G401.6 (cell line): ENCODE measurements around the gene RAB5A.
A peak's percentile ranks its signal among the peaks of the same experiment; 100 is the strongest.
"Not testable (repeated sequence)": the region's sequence is repeated elsewhere in the genome, so short reads cannot be mapped to it uniquely, and the experiment has no call there.

Experiments
- FAIRE-seq: peaks from 2 replicates; lab custom pipeline; 2012; peaks lifted over from hg19 to GRCh38; lab: Jason Lieb, UNC

Gene RAB5A, protein sequence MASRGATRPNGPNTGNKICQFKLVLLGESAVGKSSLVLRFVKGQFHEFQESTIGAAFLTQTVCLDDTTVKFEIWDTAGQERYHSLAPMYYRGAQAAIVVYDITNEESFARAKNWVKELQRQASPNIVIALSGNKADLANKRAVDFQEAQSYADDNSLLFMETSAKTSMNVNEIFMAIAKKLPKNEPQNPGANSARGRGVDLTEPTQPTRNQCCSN

DNA sequence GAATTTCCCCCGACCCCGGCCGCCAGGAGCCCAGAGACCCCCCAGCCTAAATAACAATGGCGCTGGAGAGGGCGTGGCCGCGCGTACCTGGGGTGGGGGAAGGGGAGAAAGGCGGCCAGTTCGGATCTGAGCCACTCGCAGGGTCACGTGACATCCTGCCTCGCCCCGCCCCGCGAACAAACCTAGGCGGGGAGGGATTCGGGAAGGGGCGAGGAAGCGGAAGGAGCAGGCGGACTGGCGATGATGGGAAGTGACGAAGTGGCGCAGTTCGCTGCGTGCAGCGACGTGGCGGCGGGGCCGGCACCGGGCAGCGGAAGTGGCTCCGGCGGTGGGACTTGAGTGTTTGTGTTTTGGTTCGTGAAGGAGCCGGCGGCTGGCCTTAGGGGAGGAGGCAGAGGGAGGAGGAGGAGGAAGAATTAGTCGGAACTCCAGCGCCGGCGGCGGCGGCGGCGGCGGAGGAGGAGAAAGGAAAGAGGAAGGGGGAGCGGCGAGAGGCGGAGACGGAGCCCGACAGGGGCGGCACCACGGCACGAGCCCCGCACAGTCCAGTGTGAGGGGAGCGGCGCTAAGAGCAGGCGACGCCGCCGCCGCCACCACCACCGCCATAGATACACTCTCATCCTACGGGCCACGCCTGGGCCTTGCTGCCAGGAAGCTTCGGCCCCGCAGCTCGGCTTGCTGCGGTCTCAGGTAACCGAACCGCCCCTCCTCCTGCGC lies at the start of gene RAB5A:
TSS of gene RAB5A (plus strand) at position 266 of the 717 bp plus-strand sequence. CDS start 3,802 bp downstream, outside the sequence.
- FAIRE-seq, result peak; percentile 98

DNA sequence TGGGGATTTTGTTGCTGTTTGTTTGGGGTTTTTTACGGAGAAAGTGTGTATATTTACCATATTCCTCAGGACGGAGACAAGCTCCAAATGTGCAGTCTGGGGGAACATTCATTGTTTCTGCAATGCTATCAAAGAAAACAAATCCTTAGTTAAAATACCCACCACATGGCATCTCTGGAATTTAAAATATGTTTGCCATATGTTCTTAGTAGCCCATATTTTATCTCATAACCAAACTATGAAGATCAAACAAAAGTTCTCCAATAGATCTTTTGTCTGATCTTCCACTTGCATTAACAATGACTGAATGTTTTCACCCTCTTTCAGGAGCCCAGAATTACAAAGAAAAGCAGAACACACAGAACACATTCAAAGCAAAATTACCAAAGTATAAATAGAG lies 48.2 kb upstream of the RAB5A start:
- FAIRE-seq, result no peak

DNA sequence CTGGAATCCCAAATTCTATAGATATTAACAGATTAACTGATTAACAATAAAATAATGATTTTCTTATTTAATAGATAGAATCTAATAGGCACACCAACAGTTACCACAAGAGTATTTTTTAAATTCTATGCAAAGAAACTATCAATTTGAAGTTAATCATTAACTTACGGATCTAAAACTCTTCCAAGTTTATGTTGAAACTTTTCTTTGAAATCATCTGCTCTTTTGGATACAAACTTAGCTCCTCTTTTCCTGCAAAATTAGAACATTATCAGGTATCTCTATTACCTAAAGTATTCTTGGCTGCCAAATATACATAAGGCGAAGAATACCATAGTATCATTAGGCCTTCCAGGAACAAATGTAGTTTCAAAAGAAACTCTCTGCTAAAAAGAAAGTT lies 47.6 kb upstream of the RAB5A start:
- FAIRE-seq, result no peak

DNA sequence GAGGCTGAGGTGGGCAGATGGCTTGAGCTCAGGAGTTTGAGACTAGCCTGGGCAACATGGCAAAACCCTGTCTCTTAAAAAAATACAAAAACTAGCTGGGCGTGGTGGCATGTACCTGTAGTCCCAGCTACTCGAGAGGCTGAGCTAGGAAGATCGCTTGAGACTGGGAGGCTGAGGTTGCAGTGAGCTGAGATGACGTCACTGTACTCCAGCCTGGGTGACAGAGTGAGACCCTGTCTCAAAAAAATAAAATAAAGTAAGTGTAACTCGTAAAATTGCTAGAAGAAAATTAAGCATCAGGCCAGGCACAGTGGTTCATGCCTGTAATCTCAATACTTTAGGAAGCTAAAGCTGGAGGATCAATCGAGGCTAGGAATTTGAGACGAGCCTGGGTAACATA lies 47.1 kb upstream of the RAB5A start:
- not testable (repeated sequence) for FAIRE-seq

DNA sequence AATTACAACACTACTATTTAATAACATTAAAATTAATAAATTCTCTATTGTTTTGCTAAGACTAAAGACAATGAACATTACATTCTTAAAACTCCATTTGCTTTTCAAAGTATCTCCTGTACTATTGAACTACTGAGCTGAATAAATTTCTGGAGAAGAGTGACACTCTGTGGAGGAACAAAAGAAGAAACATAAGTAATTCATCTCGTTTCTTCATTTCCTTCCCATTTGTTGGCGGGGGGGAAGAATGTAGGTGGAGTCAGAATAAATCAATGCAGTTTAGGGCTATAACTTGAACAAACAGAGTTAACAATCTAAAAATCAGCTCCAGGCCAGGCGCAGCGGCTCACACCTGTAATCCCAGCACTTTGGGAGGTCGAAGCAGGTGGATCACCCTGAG lies 45.6 kb upstream of the RAB5A start:
- no peak for FAIRE-seq

DNA sequence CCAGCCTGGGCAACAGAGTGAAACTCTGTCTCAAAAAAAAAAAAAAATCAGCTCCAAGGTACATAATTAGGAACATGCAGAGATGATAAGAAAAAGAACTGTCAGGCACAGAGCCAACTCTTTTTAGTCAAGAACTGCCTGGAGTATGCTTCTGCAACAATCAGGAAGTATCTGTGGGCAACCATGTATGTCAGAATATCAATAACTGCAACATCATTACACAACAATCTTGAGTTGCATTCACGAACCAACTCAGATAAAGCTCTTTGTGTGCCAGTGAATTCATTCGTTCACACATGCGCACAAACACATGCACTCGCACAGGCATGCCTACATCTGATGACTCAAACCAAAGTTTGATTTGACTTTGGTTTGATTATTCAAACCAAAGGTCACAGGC lies 45.0 kb upstream of the RAB5A start:
- no peak for FAIRE-seq

DNA sequence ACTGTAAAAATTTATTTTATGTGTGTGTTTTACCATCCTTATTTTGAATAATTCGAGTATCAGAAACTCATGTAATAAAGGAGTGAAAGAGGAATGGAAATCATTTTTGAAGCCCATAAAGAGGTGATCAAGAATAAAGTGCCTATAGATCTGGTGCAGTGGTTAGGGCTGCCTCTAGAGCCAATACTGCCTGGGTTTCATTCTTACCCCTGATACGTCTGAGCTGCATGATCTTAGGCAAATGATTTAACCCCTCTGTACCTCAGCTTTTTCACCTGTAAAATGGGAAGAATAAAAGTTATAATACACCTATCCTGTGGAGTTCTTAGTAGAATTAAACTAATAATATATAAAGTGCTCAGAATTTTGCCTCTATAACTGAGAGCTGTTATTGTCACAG lies 43.2 kb upstream of the RAB5A start:
- FAIRE-seq, result no peak

DNA sequence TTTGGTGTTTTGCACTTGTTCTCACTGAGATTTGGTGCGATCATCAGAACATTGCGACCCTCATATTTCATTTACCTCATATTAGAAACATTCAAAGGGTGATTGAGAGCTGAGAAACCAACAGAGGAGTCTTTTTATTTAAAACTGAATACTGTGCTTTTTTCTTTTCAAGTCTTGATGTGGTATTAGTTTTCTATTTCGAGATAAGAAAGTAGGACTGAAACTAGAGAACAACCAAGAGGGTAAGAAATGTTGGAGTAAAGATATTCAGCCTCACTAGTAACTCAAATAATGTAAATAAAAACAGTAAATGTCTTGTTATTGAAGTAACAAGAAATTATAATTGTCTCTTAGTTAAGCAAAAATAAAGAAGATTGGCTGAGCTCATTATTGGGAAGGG lies 39.4 kb upstream of the RAB5A start:
- no peak for FAIRE-seq

DNA sequence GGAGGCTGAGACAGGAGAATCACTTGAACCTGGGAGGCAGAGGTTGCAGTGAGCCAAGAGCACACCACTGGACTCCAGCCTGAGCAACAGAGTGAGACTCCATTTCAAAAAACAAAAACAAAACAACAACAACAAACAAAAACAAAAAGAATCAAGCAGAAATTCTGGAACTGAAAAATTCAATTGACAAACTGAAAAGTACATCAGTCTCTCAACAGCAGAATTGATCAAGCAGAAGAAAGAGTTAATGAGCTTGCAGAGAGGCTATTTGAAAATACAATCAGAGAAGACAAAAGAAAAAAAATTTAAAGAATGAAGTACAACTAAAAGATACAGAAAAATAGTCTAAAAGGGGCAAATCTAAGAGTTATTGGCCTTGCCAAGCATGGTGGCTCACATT lies 35.4 kb upstream of the RAB5A start:
- FAIRE-seq, result no peak

DNA sequence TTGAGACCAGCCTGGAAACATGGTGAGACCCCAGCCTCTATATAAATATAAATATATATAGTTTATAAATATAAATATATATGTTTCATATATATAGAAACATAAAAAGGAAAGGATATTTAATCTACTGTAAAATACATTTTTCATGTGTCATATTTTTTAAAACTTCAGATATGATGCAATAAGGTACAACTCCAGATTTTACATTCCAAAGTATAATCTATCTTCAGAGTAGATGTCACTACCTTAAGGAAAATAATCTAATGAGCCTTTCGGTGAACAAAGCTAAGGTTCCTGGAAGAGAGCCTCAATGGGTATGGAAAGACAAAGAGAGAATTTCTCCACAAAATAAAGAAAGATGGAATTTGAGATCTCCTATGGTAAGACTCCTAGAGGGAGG lies 29.7 kb upstream of the RAB5A start:
- no peak for FAIRE-seq

DNA sequence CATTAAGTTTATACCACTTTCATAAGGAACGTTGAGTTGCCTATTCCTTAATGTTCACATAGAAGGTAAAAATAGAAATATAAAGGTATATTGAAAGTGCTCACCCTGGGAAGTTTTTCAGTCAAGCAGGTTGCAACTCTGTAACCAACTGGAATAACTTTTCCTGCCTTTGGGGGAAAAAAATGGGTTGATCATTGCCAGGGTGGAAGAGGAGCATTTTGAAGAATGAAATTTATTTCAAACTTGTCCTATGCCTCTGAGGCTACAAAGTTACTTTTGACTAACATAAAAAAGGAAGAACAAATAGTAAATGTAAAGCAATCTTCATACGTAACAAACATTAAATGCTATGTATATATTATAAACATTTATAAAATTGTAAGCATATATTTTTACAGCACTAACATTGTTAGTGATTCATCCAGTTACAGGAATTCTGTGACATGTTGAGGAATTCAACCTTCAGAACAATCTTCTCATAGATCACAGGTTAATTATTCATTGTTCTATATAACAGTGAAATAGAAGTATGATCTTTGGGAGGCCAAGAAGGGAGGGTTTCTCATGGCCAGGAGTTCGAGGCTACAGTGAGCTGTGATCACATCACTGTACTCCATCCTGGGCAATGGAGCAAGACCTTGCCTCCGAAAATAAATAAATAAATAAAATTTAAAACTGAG lies 26.4 kb upstream of the RAB5A start:
- FAIRE-seq, result no peak

DNA sequence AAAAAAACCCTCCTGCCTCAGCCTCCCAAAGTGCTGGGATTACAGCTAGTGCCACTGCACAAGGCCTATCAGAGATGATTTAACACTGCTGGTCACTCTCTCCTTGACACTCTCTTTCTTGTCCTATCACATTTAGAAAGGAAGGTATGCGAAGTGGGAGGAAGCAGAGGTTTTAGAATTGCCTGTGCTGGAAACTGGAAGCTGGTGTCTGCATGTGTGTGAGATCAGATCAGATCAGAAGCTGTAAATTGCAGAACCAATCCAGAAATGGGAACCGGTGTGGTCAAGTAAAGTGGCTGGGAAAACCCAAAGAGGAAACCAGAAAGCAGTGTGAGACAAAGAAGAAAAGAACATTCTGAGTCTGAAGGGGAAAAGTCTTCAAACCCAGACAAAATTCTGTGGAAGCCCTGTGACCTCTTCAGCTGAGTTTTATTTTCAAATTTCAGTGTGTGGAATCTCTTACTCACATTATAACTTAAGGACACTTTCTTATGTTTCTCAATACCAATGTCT lies 15.7 kb upstream of the RAB5A start:
- no peak for FAIRE-seq

DNA sequence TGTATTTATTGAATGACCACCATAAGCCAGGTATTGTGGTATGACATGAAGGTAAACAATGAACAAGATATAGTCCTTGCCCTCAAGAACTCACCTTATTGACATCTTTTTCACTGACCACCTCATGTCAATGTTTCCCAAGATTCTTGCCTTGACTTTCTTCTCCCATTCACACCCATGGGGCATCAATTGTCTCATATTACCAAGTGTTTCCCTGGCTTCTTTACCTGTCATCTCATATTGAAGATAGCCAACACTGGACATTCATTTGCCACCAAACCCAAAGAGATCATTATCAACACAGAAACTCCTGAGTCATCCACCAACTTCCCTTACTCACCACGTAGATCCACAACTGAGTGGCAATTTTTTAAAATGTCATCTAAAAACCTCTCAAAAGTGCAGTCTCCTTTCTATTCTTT lies 15.1 kb upstream of the RAB5A start:
- no peak for FAIRE-seq

DNA sequence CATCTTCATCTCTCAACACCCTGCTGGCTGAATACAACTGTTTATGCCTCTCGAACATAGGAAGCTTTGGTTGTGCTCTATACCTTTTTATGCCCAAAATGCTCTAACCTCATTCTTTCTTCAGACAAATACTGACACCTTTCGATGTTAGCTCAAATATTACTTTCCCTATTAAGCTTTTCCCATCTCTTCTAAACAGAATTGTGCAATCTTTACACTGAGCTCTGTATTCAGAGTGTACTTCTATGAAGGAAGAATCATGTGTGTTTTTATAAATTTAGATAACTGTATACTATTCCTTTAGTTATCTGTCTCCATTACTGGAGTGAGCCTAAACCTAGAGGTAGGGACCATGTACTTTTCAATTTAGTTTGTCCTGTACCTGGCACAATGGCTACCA lies 14.5 kb upstream of the RAB5A start:
- FAIRE-seq, result no peak

DNA sequence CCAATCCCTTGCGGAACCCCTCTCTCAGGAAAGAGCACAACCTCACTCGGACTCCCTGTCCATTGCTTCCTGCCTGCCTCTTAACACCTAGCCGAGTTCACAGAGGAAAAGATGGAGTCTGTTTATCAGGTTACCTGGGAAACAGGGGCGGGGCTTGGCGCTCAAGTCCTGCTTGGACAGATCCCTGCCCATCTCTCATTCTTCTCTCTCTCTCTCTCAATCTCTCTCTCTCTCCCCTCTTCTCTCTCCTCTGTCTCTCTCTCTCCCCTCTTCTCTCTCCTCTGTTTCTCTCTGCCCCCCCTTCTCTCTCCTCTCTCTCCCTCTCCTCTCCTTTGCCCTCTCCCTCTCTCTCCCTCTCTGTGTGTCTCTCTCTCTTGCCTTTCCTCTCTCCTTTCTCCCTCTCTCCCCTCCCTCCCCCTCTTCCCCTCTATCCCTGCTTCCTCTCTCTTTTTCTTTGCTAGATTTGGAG lies 12.8 kb upstream of the RAB5A start, which contains the start of gene EFHB:
TSS of gene EFHB (minus strand) at position 120 of the 469 bp plus-strand sequence. CDS start 199 bp downstream, outside the sequence.
- no peak for FAIRE-seq

DNA sequence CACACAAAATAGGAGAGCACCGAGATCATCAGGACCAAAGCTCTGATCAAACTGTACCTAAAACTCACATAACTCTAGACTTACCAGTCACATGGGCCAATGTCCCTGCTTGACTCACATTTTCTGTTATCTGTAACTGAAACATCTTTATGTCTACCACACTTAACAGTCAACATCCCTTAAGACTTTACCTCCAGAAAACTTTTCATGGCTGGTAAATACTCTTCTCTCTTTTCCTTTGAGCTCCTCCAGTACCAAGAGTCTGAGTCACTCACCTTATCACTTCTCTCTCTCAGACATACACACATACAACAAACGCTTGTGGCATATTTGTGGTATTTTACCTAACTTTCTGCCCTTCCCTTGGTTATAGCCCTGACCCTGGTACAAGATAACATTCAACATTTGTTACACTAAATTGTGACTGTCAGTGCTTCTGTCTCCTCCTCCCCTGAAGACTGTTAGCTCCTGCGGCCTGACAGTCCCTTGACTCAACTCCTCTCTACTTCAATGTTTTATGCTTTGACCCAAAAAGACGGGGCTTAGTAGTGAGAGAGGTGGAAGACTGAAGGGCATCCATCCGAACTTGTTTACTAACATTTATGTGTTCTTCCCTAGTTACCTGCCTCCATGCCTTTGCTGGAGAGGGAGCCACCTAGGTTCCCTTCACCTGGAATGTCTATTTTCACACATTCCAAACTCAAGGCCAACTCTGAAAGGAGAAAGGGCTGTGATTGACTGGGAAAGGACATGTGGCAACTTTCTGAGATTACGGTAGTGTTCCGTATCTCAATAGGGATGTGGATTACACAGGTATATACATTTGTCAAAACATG lies 9.2 kb upstream of the RAB5A start:
- FAIRE-seq, result no peak

DNA sequence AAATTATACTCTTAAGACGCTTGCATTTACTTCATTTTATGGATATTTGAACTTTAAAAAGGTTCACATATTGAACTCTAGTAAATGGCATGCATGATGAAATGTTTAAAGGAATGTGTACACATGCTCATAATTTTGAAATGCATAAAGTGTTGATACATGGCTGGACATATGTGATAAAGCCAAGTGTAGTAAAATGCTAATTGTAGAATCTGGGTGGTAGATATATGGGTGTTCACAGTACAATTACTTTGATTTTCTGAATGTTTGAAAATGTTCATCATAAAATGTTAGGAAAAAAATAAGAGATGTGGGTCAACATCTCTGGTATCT lies 8.6 kb upstream of the RAB5A start:
- no peak for FAIRE-seq

DNA sequence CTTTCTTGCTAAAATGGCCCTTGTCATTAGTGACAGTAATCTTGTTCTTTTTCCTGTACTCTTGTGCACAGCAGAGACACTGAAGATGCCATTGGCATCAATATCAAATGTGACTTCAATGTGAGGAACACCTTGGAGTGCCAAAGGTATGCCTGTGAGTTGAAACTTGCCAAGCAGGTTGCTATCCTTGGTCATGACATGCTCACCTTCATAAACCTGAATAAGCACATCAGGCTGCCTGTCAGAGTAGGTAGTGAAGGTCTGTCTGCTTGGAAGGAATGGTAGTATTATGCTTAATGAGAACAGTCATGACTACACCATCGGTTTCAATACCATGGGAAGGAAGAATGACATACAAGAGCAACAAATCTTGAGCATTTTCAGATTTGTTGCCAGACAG lies 6.3 kb upstream of the RAB5A start:
- FAIRE-seq, result no peak

DNA sequence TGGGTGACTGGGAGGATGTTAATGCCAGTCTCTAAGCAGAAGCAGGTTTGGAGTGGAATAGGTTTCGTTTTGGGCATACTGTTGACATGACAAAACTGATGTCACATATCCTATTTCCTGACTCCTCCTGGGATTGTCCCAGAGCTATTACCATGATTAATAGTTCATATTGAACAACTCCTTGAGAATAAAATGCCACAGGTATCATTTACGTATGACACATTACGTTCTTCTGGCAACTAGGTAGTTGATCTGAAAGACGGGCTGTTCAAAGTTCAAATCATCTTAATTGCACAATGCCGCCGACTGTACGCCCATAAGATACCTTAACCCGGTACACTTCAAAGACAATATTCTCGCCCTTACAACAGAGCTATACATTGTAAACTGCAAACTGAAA lies 1.4 kb upstream of the RAB5A start:
- no peak for FAIRE-seq

DNA sequence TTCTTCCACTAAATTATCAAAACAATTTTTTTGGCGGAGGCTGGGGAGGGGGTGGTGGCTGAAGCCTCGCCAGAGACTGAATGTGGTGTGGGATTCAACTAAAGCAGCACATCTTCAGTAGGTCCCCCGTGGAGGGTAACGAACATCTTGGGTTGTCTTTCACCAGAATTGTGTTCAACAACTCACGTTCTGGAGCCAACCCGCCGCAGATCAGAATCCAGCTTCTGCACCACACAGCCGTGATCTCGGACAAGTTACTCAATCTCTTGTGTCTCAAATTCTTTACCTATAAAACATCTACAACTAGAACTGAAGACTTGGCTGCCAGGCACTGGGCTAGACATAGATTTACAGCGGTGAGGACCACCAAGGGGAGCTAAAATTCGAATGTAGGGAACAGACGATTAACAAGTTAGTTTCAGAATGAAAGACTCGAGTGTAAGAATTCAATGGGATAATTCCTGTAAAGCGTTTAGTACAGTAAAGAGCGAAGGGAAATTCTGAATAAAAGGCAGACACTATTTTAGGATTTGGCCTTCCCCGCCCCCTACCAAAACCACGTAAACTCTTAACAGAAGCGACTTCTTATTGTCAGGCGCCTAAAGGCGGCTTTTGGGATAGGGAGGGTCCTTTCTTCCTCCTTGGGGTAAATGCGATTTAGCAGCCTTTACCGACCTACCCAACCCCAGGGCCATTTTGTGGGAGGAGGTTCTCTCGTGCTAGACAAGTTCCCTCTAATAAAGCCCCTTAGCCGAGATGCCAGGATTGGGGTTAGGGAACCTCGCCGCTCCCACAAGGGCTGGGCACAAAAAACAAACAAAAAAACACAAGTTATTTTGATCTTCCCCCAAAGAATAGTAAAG lies 697 bp upstream of the RAB5A start:
- no peak for FAIRE-seq

DNA sequence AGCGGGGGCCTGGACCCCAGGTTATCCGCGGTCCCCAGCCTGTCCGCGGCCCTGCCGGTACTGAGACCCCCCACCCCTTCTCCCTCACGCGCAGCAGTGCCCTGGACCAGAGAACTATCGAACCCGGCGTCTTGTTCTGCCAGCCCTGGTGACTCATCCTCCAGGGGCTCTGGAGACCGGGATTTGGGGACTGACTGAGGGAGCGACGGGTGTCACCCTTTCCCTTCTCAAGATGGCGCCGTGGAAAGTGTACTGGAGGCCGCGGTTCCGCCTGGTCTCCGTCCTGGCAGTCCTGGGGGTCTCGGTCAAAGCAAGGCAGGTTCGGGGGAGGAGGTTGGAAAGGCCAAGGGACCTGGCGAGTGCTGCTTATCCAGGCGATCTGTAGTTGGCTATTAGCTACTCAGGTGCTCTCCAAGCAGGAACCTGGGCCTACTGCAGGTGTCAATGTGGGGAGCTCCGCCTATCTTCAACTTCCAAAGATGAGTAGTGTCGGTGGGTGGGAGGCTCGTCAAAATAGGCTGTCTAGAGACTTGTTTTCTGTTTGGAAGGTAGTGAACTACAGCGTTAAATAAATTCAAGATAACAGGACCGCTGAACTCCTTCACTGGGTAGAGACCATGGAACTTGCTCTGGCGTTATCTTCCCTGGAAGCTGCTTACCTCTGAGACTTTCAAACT lies 790 bp downstream of the RAB5A start:
- FAIRE-seq, result no peak
